HT-29 (cell line): ENCODE results near the gene EDDM13. TPM values are rescaled to one million over a fixed set of nuclear protein-coding genes. Genes with fewer than 3 reads are reported as not detected.
"Not testable (repeated sequence)": the region's sequence is repeated elsewhere in the genome, so short reads cannot be mapped to it uniquely, and the experiment has no call there.

Experiments used
- DNase-seq: peaks from one replicate; pipeline ENCODE4 v3.0.0-alpha.2; 2015; ENCODE audit warnings: low spot score
- total RNA-seq: library from RNA; depleted of rRNA; stranded (reverse); fragments of >200 nt; shearing (Covaris generic); gene quantifications from 2 replicates; pipeline ENCODE4 v1.2.3, GENCODE V29; 2014

EDDM13 gene
- total RNA-seq, 1 experiment from 2014 or later = not detected

DNA sequence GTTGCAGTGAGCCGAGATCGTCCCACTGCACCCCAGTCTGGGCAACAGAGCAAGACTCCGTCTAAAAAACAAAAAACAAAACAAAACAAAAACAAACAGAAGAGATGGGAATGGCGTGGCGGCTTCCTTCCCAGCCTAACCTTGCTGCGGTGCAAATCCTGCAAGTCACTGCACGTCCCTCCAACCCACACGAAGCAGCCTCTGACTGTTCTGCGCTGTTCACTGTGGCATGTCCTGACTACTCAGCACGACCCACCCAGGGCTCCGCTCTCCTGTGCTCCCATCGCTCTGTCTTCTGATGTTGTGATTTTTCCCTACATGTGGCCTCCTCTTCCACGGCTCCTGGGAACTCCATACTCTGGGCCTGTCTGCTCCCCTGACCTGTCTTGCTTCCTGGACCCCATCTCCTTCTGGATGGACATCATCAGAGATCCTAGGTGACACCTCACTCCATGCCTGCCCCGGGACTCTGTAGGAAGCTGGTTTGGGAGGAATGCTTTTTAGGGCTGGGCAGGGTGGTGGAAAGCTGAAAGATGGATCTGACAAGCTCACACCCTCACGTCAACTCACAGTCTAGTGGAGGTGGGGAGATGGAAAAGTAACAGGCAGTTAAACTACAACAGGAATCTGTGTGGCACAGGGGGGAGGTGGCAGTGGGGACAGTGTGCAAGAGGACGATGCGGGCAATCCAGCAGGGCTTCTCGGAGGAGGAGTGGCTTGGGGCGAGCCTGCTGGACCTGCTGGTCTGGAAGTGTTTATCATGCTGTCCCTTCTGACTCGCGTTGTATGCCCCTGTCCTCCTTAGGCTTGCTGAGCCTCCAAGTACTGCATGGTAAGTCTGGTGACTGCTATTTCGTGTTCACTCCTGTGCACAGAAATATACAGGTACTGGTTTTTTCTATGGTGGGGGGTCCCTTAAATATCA lies 23.2 kb downstream of the EDDM13 start:
- no peak for DNase-seq

DNA sequence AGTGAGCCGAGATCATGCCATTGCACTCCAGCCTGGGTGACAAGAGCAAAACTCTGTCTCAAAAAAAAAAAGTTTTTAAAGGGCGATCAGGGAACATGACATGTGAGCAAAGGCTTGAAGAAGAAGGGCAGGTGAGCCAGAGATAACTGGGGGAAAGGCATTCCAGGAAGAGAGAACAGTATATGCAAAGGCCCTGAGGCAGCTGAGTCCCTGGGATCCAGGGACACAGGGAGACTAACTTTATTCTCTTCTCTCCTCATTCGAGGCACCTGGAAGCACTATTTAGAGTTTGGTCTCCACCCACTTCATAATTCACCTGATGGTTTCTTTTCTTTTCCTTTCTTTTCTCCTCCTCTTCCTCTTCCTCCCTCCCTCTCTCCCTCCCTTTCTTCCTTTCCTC lies 24.5 kb downstream of the EDDM13 start:
- no peak for DNase-seq

DNA sequence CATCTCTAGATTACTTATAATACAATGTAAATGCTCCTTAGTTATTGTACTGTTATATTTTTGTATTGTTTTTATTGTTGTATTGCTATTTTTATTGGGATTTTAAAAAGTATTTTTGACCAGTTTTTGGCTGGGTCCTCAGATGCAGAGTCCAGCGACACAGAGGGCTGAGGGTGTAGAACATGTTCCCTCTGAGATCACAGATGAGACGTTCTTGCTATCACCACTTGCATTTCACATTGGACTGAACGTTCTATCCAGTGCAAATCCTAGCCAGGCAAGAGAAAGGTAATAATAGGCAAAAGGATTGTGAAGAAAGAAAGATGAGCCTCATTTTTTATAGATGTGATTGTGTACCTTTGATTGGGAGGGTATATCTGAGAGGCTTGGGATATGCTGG lies 27.1 kb downstream of the EDDM13 start:
- DNase-seq = no peak

DNA sequence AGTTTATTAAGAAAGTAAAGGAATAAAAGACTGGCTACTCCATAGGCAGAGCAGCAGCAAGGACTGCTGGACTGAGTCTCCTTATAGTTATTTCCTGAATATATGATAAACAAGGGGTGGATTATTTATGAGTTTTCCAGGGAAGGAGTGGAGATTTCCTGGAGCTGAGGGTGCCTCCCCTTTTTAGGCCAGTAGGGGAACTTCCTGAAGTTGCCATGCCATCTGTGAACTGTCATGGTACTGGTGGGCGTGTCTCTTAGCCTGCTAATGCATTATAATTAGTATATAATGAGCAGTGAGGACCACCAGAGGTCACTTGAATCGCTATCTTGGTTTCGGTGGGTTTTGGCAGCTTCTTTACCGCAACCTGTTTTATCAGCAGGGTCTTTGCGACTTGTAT lies 28.6 kb downstream of the EDDM13 start:
- DNase-seq = peak; percentile 22

DNA sequence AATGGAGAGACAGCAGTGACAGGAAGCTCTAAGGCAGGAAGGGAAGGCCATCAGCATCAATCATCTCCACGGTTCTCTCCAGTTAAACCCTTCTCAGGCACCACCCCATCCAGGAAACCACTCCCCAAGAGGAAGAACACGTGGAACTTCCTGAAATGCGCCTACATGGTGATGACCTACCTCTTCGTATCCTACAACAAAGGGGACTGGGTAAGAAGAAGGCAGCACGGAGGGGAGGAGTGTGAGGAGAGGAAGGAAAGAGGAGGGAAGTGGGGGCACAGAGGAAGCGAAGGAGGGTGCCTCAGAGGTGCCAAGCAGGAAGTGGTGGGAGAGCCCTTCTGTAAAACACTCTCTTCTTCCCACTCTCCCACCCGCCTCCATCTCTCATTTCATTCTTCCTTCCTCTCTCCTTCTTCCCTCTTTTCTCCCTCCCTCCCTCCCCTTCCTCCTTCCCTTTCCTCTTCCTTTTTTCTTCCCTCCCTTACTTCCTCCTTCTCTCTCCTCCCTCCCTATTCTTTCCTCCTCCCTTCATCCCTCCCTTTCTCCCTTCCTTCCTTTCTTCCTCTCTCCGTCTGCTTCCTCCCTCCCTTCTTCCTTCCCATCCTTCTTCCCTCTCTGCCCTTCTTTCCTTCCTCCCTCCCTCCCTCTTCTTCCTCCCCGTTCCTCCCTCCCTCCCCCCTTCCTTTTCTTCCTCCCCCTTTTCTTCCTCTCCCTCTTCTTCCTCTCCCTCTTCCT lies 29.5 kb downstream of the EDDM13 start:
- DNase-seq = no peak

- no peak for DNase-seq
Observed at GRCh38 chr19:56304243-56304642, 31.7 kb downstream of the EDDM13 start.

GRCh38 chr19:56306016-56306415 lies 33.5 kb downstream of the EDDM13 start:
- no peak for DNase-seq

DNA sequence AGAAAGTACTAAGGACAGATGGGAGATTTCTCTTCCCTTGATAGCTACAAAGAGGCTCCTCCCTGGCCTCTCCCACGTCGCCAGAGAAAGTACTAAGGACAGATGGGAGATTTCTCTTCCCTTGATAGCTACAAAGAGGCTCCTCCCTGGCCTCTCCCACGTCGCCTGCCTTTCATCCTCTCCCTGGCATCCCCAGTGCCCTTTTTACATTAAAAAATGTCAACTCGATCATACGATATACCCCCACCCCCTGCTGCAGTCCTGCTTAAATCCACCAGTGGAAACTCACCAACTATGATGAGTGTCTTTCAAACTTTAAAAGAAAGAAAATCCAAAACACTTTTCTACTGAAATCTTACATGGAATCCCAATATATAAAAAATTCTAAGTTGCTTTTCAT lies 34.5 kb downstream of the EDDM13 start:
- DNase-seq = not testable (repeated sequence)

GRCh38 chr19:56308792-56309191 lies 36.2 kb downstream of the EDDM13 start:
- no peak for DNase-seq

GRCh38 chr19:56309511-56310185 lies 37.1 kb downstream of the EDDM13 start:
- DNase-seq = peak; percentile 88

DNA sequence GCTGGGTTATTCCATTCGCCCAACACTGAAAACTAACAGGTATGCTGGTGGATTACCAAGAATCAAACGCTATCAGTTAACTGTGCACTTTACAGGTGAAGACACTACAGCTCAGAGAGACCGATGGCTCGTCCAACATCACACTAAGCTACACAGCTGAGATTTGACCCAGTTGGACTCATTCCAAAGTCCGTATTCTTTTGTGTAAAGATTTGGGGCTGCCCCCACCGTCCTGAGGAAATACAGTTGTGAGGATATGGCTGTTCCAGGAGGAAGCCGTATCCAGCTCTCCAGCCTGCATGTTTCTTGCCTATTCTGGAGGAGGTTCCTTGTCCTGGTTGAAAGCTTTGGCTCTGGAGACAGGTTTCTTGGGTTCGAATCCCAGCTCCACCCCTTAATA lies 37.9 kb downstream of the EDDM13 start:
- DNase-seq = no peak

DNA sequence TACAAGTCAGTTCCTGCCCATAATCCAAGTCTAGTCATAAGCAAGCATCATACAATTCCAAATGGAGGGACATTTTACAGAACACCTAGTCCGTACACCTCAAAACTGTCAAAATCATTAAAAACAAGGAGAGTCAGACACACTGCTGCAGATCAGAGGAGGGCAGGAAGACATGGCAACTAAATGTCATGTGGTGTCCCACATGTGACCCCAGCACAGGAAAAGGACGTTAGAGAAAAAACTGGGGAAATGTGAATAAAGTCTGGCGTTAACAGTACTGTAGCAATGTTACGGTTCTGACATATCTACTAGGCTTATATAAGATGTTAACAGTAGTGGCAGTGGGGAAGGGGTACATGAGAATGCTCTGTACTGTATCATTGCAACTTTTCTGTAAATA lies 39.8 kb downstream of the EDDM13 start:
- DNase-seq = no peak

DNA sequence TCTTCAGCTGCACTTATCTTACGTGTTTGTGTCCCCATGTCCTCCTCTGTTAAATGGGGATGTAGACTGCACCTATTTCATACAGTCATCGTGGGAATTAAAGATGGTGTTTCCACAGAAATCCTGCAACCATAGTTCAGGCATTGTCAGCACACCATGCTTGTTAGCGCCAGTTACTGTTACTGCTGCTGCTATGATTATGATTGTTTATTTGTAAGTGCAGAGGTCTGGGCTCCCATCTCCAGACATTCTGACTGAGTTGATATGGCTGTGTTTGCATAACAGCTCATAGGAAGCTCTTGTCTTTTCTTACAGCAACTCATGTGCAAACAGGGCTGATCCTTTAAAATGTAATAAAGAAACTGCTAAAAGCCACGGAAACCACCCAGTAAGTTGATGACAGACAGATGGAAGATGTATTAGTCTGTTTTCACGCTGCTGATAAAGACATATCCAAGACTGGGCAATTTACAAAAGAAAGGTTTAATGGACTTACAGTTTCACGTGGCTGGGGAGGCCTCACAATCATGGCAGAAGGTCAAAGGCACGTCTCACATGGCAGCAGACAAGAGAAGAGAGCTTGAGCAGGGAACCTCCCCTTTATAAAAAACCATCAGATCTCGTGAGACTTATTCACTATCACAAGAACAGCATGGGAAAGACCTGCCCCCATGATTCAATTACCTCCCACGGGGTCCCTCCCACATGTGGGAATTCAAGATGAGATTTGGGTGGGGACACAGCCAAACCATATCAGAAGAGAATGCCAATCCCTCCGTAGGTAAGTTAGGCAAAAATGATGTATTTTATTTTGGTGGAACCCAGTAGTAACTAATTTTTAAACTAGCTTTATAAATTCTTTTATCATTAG lies 40.5 kb downstream of the EDDM13 start:
- no peak for DNase-seq

GRCh38 chr19:56314018-56314380 lies 41.5 kb downstream of the EDDM13 start:
- DNase-seq = no peak

GRCh38 chr19:56314381-56315076 lies 42.0 kb downstream of the EDDM13 start, which contains the start of gene ZSCAN5A:
ZSCAN5A (minus strand) TSS chr19:56314839; CDS start chr19:56225046, 89,793 bp downstream.
- peak; percentile 99 for DNase-seq

- peak; percentile 100 for DNase-seq
Observed at GRCh38 chr19:56315077-56315828, 42.7 kb downstream of the EDDM13 start.

DNA sequence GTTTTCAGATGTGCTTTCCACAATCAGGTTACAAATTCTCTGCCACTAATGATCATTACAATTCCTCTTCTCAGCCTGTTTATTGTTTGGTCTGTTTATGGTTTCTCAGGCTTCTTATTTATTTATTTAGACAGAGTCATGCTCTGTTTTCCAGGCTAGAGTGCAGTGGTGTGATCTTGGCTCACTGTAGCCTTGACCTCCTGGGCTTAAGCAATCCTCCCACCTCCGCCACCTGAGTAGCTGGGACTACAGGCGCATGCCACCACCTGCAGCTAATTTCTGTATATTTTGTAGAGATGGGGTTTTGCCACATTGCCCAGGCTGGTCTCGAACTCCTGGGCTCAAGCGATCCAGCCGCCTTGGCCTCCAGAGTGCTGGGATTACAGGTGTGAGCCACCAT lies 44.2 kb downstream of the EDDM13 start:
- no peak for DNase-seq

DNA sequence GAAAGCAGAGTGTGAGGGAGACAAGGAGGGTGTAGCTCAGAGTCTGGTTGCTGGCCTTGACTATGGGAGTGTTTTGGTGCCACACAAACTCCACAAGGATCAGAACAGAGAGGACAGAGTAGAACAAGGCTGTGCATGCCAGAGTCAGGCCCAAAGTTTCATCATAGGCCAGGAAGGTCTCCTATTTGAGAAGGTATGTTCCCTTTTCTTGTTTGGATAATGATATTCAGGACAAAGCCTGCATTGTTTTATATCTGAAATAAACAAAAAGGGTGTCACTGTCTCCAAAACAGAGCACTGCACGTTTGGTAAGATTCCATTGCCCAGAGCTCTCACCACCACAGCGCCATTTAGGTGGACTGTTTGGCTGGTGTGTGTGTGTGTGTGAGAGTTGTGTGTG lies 45.2 kb downstream of the EDDM13 start:
- no peak for DNase-seq

GRCh38 chr19:56319991-56320390 lies 47.4 kb downstream of the EDDM13 start:
- DNase-seq = no peak
